PC-3 (cell line): ENCODE measurements around the gene DMTF1. TPM values are rescaled to one million over a fixed set of nuclear protein-coding genes. Genes with fewer than 3 reads are reported as not detected.

Experiments used
- ATAC-seq: fragments of 200-7000 bp; cut with Tn5 transposase; 2 replicates; pipeline ENCODE4 v1.9.1; 2020; ENCODE audit warnings: mild to moderate bottlenecking, moderate library complexity
- BruUV-seq: library from RNA; stranded (reverse); fragments of 400-500 nt; replicated peaks from 2 replicates; lab custom pipeline; 2021; lab: Mats Ljungman, UMichigan
- CTCF ChIA-PET: fragments of 300-600 bp; sonication (Branson Sonifier 250); formaldehyde crosslinking; loops from one replicate; lab custom pipeline; 2022; ENCODE audit warnings: antibody characterized with exemption; lab: Charles Lee
- POLR2A ChIA-PET: fragments of 300-600 bp; sonication (Branson Sonifier 250); formaldehyde crosslinking; loops from one replicate; lab custom pipeline; 2022; ENCODE audit warnings: antibody characterized with exemption; ENCODE audit not compliant: unreplicated experiment; lab: Charles Lee
- DNase-seq: peaks from one replicate; pipeline ENCODE4 v3.0.0-alpha.2; 2015
- H2AFZ ChIP-seq: fragments of 300-600 bp; sonication (generic); 2 replicates; pipeline ENCODE4 v1.6.0; 2016; ENCODE audit warnings: antibody characterized with exemption, low read length
- H3F3A ChIP-seq: fragments of 300-600 bp; sonication (generic); one replicate; pipeline ENCODE4 v1.6.0; 2017; ENCODE audit warnings: antibody characterized with exemption, low read length, control low read depth, mild to moderate bottlenecking; ENCODE audit not compliant: unreplicated experiment
- H3K27ac ChIP-seq: fragments of 300-600 bp; sonication (generic); 2 replicates; pipeline ENCODE4 v1.5.1; 2016; ENCODE audit warnings: mild to moderate bottlenecking, low read length
- H3K27me3 ChIP-seq: fragments of 300-600 bp; sonication (generic); 2 replicates; pipeline ENCODE4 v1.6.1; 2016; ENCODE audit warnings: low read length, mixed read lengths
- H3K36me3 ChIP-seq: fragments of 300-600 bp; sonication (generic); 2 replicates; pipeline ENCODE4 v1.6.1; 2016; ENCODE audit warnings: low read depth, mixed run types, low read length, mixed read lengths
- H3K4me1 ChIP-seq: fragments of 300-600 bp; sonication (generic); 2 replicates; pipeline ENCODE4 v1.5.1; 2016; ENCODE audit warnings: low read length; ENCODE audit not compliant: insufficient read depth
- H3K4me2 ChIP-seq: fragments of 300-600 bp; sonication (generic); 2 replicates; pipeline ENCODE4 v1.6.0; 2016; ENCODE audit warnings: low read length
- H3K4me3 ChIP-seq: fragments of 300-600 bp; sonication (generic); 2 replicates; pipeline ENCODE4 v1.5.1; 2016; ENCODE audit warnings: mild to moderate bottlenecking, low read length, mixed read lengths
- H3K79me2 ChIP-seq: fragments of 300-600 bp; sonication (generic); 2 replicates; pipeline ENCODE4 v1.6.1; 2017; ENCODE audit warnings: low read length, mixed read lengths
- H3K9ac ChIP-seq: fragments of 300-600 bp; sonication (generic); 2 replicates; pipeline ENCODE4 v1.6.0; 2016; ENCODE audit warnings: mild to moderate bottlenecking, low read length
- H3K9me2 ChIP-seq: fragments of 300-600 bp; sonication (generic); replicated peaks from 2 replicates; pipeline ENCODE4 v1.6.1; 2016; ENCODE audit warnings: mixed run types, low read length, mixed read lengths
- H3K9me3 ChIP-seq: fragments of 300-600 bp; sonication (generic); 2 replicates; pipeline ENCODE4 v1.6.1; 2016; ENCODE audit warnings: low read length, mixed read lengths
- H4K20me1 ChIP-seq: fragments of 300-600 bp; sonication (generic); 2 replicates; pipeline ENCODE4 v1.6.1; 2016; ENCODE audit warnings: low read length, mixed read lengths
- EZH2 ChIP-seq: fragments of 300-600 bp; sonication (generic); IDR thresholded peaks from one replicate; pipeline ENCODE4 v1.6.1; 2017; ENCODE audit warnings: antibody characterized with exemption, mild to moderate bottlenecking, low read length; ENCODE audit not compliant: unreplicated experiment
- EZH2phosphoT487 ChIP-seq: fragments of 300-600 bp; sonication (generic); IDR thresholded peaks from 2 replicates; pipeline ENCODE4 v1.6.1; 2018; ENCODE audit warnings: mild to moderate bottlenecking, antibody characterized with exemption, low read length, borderline replicate concordance
- intact Hi-C: fragments of 100-400 bp; cut with micrococcal nuclease; formaldehyde crosslinking; loops from 2 replicates; pipeline ENCODE4 v1.9.0; 2023
- total RNA-seq: library from RNA; depleted of rRNA; stranded (reverse); fragments of >200 nt; gene quantifications from 2 replicates; pipeline ENCODE4 v1.2.3, GENCODE V29; 2014
- TF ChIP-seq, protein P1 (sequence below): fragments of 300-600 bp; sonication (generic); conservative IDR thresholded peaks from 2 replicates; pipeline ENCODE4 v1.5.1; 2017; ENCODE audit warnings: antibody characterized with exemption, low read depth, mild to moderate bottlenecking, low read length

DMTF1 gene
- total RNA-seq, 1 experiment from 2014 or later, result 43.6 TPM

GRCh38 chr7:87192784-87193487, 40.7 kb downstream of the DMTF1 start:
- no peak overlapping the region for H2AFZ ChIP-seq
- no peaks in the 10 kb centered on the region for H3K4me1 ChIP-seq
- no peak overlapping the region for H3K9ac ChIP-seq
- H3F3A ChIP-seq, result no peaks in the 10 kb centered on the region
- BruUV-seq, result no TSS peak
- no peak overlapping the region for H3K4me3 ChIP-seq
- no peaks in the 10 kb centered on the region for H3K27me3 ChIP-seq
- DNase-seq (no peak), ATAC-seq (no peak)
- H3K79me2 ChIP-seq, result no peaks in the 10 kb centered on the region
- intact Hi-C loops, result loop anchor here (5.0 kb wide), 1 partner anchor 44 kb away; no protein-coding TSS in a partner anchor
- H4K20me1 ChIP-seq, result no peaks in the 10 kb centered on the region
- peaks cover 81% of the 10 kb centered on the region for H3K36me3 ChIP-seq
- H3K9me3 ChIP-seq, result no peaks in the 10 kb centered on the region
- no peak overlapping the region for H3K4me2 ChIP-seq
- H3K9me2 ChIP-seq, result no peaks in the 10 kb centered on the region
- TF ChIP-seq, protein P1, sequence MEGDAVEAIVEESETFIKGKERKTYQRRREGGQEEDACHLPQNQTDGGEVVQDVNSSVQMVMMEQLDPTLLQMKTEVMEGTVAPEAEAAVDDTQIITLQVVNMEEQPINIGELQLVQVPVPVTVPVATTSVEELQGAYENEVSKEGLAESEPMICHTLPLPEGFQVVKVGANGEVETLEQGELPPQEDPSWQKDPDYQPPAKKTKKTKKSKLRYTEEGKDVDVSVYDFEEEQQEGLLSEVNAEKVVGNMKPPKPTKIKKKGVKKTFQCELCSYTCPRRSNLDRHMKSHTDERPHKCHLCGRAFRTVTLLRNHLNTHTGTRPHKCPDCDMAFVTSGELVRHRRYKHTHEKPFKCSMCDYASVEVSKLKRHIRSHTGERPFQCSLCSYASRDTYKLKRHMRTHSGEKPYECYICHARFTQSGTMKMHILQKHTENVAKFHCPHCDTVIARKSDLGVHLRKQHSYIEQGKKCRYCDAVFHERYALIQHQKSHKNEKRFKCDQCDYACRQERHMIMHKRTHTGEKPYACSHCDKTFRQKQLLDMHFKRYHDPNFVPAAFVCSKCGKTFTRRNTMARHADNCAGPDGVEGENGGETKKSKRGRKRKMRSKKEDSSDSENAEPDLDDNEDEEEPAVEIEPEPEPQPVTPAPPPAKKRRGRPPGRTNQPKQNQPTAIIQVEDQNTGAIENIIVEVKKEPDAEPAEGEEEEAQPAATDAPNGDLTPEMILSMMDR, result no peak
- TF ChIP-seq EZH2phosphoT487 (no peak), EZH2 (no peak)
- CTCF ChIA-PET, result no interaction called here
- H3K27ac ChIP-seq, result no peak overlapping the region
- POLR2A ChIA-PET, result no interaction called here

DNA sequence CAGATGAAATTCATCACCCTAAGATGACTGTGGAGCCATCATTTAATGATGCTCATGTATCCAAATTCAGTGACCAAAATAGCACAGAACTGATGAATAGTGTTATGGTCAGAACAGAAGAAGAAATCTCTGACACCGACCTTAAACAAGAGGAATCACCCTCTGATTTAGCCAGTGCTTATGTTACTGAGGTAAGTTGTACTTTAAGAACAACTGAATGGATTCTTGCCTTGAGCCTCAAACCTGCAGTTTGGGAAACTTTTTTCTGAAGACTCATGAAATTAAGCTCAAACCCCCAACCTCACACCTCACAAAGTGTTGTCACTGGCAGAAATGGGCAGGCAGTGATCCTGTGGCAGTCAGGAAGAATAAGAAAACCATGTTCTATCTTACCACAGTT, 41.7 kb downstream of the DMTF1 start:
- H3K36me3 ChIP-seq, result peaks cover 84% of the 10 kb centered on the region
- no peak overlapping the region for H3K9ac ChIP-seq
- no peak overlapping the region for H2AFZ ChIP-seq
- no peaks in the 10 kb centered on the region for H3F3A ChIP-seq
- no peaks in the 10 kb centered on the region for H3K27me3 ChIP-seq
- TF ChIP-seq EZH2phosphoT487, result no peak
- TF ChIP-seq, protein P1, result no peak
- no peak for TF ChIP-seq EZH2
- ChIA-PET CTCF (no interaction called here), POLR2A (no interaction called here)
- intact Hi-C loops, result loop anchor here (5.0 kb wide), 1 partner anchor 43 kb away; no protein-coding TSS in a partner anchor
- H3K9me3 ChIP-seq, result no peaks in the 10 kb centered on the region
- no peak overlapping the region for H3K4me3 ChIP-seq
- ATAC-seq, result no peak
- H3K4me1 ChIP-seq, result no peaks in the 10 kb centered on the region
- H3K79me2 ChIP-seq, result 0 out of 2 replicates have a peak, but pooled peaks cover under 1% of the 10 kb centered on the region
- H4K20me1 ChIP-seq, result no peaks in the 10 kb centered on the region
- DNase-seq, result no peak
- no peaks in the 10 kb centered on the region for H3K9me2 ChIP-seq
- H3K27ac ChIP-seq, result no peak overlapping the region
- no peak overlapping the region for H3K4me2 ChIP-seq
- BruUV-seq, result no TSS peak

DNA sequence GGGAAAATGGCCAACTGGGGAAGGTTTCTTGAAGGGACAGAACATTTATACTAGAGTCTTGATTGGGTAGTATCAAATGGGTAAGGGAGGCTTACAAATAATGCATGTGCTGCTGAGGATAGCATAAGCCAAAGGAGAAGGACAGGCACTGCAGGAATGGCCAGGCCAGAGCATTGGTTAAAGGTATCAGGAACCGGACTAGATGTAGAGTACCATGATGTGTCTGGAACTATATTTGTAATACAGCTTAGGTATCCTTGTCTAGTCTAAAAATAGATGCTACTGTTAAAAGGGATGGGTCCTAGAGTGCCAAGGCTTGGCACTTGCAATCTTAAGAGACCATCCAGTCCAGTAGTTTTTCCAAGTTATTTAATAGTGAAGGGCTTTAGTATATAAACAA, 47.0 kb downstream of the DMTF1 start:
- intact Hi-C loops, result no loop called here
- no peak overlapping the region for H3K9ac ChIP-seq
- no peak for DNase-seq
- no peak overlapping the region for H3K27ac ChIP-seq
- POLR2A ChIA-PET, result no interaction called here
- no peaks in the 10 kb centered on the region for H4K20me1 ChIP-seq
- H3K4me2 ChIP-seq, result no peak overlapping the region
- peaks cover 63% of the 10 kb centered on the region for H3K36me3 ChIP-seq
- no peaks in the 10 kb centered on the region for H3F3A ChIP-seq
- BruUV-seq, result no TSS peak
- no peak overlapping the region for H2AFZ ChIP-seq
- H3K4me1 ChIP-seq, result no peaks in the 10 kb centered on the region
- no peaks in the 10 kb centered on the region for H3K27me3 ChIP-seq
- no peaks in the 10 kb centered on the region for H3K9me2 ChIP-seq
- H3K79me2 ChIP-seq, result peaks cover 21% of the 10 kb centered on the region
- H3K4me3 ChIP-seq, result no peak overlapping the region
- no peak for ATAC-seq
- CTCF ChIA-PET, result no interaction called here
- TF ChIP-seq, protein P1, result no peak
- TF ChIP-seq EZH2phosphoT487, result no peak
- no peak for TF ChIP-seq EZH2
- H3K9me3 ChIP-seq, result no peaks in the 10 kb centered on the region
